GM19193 (cell line): ENCODE data around the gene SCARF2.

ENCODE experiments used
- POLR2A ChIP-seq: IDR thresholded peaks from 4 replicates; pipeline ENCODE4 v1.6.1; 2011; ENCODE audit not compliant: insufficient read depth, insufficient read length; ENCODE audit errors: extremely low read depth

The SCARF2 gene, protein sequence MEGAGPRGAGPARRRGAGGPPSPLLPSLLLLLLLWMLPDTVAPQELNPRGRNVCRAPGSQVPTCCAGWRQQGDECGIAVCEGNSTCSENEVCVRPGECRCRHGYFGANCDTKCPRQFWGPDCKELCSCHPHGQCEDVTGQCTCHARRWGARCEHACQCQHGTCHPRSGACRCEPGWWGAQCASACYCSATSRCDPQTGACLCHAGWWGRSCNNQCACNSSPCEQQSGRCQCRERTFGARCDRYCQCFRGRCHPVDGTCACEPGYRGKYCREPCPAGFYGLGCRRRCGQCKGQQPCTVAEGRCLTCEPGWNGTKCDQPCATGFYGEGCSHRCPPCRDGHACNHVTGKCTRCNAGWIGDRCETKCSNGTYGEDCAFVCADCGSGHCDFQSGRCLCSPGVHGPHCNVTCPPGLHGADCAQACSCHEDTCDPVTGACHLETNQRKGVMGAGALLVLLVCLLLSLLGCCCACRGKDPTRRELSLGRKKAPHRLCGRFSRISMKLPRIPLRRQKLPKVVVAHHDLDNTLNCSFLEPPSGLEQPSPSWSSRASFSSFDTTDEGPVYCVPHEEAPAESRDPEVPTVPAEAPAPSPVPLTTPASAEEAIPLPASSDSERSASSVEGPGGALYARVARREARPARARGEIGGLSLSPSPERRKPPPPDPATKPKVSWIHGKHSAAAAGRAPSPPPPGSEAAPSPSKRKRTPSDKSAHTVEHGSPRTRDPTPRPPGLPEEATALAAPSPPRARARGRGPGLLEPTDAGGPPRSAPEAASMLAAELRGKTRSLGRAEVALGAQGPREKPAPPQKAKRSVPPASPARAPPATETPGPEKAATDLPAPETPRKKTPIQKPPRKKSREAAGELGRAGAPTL

DNA sequence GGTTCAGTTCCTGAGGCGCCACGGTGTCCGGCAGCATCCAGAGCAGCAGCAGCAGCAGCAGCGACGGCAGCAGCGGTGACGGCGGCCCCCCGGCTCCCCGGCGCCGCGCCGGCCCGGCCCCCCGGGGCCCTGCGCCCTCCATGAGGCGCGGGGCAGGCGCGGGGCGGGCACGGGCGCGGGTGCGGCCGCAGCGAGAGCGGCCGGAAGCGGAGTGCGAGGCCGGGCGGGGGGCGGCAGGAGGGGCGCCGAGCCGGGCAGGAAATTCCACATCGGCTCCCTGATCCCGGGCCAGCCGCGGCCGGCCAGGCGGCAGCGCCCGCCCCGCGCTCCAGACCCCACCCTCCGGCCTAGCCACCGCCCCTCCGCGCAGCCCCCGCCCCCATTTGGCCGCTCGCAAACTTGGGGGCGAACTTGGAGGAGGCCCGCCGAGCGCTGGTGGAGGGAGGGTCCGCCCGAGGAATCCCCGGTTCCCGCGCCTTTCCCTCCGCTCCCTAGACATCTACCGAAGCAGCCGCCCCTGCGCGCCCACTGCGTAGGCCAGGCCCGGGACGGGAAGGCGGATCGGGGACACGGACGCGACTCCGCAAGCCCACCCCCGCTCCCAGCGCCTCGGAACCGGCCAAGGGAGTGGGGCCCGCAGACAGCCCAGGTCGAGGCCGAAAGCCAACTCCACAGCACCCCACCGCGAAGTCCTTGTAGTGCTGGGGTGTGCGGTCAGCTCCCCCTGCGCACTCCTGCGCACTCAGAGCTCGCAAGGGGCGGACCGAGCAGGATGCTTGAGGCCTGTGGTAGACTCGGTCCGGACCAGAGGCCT, at the start of gene SCARF2:
Gene SCARF2, minus strand, starts transcription at position 213 of the 814 bp plus-strand sequence. Its CDS starts 71 bp downstream, at position 142.
- no peak for TF ChIP-seq POLR2A

DNA sequence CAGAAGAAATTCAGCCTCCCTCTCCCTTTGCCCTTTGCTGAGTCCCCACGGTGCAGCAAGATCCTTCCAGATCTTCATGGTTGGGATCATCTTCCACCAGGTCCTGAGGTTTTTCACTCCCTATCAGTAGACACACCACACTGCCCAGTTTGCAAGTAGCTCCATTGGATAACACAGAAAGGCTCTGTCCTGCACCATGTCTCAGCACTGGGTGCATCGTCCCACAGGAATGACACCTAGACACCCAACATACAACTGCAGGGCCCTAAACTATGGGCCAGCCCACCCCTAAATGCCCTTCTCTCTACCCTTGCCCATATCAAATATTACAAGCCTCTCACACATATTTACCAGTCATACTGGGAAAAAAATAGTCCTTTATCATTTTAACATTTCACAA, 48.6 kb upstream of the SCARF2 start:
- TF ChIP-seq POLR2A, result no peak

DNA sequence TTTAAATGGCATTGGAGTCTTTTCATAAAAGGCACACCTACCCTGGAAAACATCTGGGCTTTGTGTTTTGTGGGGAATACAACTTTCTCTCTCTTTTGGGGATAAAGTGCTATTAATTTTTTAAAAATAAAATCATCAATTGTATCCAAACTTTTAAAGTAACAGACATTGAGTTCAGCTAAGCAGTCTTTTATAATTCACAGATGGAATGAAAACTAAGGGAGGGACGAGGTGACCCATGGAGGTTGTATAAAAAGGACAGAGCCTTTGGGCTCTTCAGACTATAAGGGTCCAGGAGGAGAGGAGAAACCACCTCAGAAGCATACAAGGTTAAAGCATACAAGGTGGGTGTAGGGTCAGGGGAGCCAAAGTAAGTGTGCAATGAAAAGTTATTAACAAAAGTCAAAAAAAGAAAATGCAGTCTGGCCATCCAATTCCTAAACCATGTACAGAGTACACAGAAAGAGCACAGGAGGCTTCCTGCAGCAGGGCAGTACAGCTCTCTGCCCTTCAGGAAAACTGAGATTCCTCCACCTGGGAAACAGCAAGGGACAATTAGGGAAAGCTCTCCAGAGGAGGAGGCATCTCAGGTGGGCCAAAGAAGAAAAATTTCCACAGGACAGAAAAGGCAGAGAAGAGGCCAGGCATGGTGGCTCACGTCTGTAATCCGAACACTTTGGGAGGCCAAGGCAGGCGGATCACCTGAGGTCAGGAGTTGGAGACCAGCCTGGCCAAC, 47.5 kb upstream of the SCARF2 start:
- TF ChIP-seq POLR2A, result no peak

DNA sequence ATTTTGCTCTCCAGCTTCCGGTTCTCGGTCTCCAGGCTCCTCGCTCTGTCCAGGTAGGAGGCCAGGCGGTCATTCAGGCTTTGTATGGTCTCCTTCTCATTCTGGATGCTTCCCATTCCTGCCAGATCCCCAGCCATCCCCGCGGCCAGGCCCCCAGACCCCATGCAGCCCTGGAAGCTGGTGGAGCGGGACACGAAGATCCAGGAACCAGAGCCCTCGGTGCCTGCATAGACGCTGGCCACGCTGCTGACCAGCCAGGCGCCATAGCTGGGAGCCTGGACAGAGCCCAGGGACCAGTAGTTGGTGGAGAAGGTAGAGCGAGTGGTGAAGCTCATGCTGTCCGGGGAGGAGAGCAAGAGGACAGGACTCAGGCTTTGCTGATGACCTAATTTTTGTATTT, 46.1 kb upstream of the SCARF2 start:
- TF ChIP-seq POLR2A, result no peak

DNA sequence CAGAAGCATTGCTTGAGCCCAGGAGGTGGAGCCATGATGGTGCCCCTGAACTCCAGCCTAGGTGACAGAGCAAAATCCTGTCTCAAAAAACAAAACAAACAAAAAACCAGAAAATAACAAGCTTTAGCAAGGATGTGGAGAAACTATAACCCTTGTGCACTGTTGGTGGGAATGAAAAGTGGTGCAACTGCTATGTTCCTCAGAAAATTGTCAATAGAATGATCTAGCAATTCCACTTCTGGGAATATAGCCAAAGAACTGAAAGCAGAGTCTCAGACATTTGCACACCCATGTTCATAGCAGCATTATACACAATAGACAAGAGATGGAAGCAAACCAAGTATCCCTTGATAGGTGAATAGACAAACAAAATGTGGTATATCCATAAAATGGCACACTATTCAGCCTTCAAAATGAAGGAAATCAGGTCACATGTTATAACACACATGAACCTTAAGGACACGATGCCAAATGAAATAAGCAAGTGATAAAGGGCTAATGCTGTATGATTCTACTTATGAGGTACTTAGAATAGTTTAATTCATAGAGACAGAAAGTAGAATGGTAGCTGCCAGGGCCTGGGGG, 42.1 kb upstream of the SCARF2 start:
- no peak for TF ChIP-seq POLR2A

DNA sequence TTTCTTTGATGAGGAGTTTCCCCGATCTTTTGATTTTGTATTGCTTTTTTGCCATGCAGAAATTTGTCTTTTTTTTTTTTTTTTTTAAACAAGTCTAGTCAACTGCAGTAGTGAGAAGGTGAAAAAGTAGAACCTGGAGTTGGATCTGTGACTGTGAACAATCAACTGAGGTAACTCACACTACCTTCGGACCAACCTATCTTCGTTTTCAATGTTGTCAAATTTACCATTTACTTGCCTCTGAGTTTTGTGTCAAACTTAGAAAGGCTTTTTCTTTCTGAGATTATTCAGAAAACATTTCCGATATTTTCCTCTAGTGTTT, 37.5 kb upstream of the SCARF2 start:
- no peak for TF ChIP-seq POLR2A

DNA sequence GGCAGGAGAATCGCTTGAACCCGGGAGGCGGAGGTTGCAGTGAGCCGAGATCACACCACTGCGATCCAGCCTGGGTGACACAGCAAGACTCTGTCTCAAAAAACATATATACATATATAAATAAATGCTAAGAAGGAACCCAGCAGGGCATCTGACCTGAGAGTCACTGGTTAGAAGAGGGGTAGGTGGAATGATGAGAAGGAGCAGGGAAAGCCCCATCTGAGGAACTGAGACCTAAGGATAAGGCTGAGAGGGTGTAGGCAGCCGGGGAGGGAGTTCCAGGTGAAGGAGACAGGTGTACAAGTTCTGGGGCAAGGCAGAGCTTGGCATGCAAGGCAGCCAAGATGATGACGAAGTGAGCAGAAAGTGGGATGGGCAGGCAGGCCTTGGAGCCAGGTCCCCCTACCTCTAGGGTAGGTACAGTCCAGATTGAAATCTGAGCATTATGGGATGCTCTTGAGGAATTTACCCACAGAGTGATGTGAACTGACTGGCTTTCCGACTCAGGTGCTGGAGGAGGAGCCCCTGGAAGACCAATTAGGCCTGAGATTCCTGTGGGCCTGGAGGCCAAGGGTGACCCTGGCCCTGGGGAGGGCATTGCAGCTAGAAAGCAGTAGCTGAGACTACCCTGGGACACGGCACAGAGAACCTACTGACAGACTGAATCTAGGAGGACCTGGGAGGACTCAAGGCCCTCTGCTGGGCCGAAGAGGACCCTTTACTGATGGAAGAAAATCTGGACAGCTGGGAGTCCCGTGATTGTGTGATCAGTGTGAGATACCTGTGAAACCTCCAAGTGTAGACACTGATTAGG, 35.2 kb upstream of the SCARF2 start:
- TF ChIP-seq POLR2A, result no peak

DNA sequence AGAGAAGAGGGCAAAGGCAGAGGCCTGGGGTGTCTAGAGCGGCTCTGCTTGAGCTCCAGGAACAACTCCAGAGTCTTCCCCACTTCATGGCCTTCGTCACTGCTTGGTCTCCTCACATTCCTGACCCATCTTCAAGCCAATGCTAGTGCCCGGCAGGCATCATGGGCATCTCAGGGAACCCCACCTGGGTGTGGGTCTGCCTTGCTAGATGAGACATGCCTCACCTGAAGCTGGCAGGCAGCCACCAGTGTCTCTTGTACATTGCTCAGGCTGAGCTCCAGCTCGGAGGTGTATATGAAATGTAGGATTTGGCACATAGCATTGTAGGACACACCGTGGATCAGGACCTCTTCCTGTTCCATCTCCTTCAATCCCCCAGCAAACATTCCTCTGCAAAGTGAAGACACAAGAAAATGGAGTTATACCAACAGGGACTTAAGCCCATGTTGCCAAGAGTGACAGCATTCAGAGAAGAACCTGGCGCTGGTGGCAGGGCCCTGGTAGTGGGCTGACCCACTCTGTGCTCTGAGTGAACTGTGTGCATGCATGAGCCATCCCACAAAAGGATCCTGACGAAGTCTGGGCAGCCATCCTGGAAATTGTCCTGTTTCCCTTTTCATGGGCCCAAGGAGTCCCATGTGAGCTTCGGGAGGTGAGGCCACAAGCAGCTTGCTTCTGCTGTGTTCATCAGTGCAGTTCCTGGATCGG, 33.7 kb upstream of the SCARF2 start:
- TF ChIP-seq POLR2A, result no peak

DNA sequence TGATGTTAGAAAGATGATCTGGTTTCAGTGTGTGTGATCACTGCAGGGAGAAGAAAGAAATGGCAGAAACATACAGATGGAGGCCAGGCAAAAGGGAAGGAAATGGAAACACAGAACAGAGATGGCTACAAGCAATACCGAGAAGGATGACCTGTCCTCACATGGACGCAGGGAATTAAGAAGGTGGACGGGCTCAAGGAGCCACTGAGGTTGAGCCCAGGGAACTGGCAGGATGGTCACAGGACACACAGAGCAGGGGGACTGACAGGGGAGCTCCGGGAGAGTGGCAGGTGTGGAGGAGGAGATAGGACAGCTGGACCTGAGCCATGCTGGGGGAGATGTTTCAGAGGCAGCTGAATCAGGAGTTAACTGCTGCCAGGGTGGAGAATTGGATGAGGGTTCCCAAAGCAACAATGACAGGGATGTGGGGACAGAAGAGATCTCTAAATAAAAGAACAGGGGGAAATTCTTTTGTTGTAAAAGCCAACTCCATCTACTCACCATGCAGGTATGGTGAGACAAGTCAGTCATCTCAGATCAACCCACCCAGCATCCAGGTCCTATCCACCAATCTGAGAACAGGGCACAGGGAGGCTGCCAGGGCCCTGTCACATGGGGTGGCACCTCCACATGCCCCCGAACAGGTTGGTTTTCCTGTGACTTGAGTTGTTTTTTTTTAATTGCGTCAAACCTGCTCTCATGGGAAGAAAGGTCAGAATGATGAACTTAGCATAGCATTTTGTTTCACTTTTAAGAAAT, 31.7 kb upstream of the SCARF2 start:
- TF ChIP-seq POLR2A, result no peak

DNA sequence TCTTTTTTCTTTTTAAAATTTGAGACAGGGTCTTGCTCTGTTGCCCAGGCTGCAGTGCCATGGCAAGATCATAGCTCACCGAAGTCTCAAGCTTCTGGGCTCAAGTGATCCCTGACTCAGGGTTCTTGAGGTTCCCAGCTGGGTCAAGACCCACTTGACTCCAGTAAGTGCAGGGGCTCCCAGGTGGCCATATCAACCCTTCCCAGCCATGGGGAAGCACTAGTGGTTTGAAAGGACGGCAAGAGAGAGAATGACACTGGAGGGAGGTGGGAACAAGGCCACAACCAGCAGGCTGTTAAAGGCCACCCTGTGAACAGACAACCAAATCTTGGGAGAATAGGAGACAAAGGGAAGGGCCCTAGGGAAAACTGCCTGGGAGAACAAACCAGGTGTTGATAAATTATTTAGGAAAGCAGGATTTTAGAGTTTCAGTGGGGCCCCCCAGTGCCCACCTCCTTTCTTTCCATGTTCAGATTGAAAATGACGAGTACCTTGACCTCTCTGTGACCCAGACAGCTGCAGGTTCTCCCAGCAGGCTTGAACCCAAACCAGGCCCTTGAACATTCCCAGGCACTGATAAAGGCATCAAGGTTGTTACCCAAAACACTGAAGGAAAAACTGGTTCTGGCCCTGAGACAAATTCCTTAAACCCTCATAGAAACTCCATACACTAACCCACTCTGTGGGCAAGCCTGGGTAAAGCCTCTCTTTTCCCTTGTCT, 29.2 kb upstream of the SCARF2 start:
- TF ChIP-seq POLR2A, result no peak

DNA sequence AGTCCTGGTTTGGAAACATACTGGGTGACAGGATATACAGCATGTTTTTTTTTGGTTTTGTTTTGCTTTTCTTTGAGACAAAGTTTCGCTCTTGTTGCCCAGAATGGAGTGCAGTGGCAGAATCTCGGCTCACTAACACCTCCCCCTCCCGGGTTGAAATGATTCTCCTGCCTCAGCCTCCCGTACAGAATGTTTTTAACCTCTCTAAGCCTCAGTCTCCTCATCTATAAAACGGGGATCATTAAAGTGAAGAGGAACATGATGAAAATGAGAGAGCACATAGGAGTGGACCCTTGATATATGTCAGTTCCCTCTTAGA, 28.1 kb upstream of the SCARF2 start:
- TF ChIP-seq POLR2A, result no peak
